Activated CD8-positive, alpha-beta memory T cell treated with anti-CD3 and anti-CD28 coated beads, Interleukin-2, amount 50 U/mL, for 24 hours (primary cell): ENCODE results near the gene LIMS3.
"Not testable (repeated sequence)": the region's sequence is repeated elsewhere in the genome, so short reads cannot be mapped to it uniquely, and the experiment has no call there.

Experiments used
- DNase-seq: peaks from one replicate; pipeline ENCODE4 v3.0.0-alpha.2; 2020; ENCODE audit errors: extremely low read depth

Gene LIMS3

DNA sequence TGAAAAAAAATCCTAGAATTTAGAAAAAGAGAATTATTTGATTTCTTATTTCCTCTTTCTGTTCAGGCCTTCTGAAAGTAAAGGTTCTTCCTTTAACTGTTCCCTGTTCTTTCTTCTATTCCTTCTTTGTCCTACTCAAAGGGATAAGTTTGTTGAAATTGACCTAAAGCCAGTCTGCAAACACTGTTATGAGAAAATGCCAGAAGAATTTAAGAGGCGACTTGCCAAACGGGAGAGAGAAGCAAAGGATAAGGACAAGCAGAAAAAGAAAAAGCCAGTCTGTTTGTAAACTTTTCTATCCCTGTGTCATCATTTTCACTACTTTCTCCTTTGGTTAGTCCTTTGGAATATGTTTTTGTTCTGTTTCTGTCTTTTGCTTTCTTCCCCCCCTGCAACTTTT is 26.0 kb downstream of the LIMS3 start:
- DNase-seq = not testable (repeated sequence)

DNA sequence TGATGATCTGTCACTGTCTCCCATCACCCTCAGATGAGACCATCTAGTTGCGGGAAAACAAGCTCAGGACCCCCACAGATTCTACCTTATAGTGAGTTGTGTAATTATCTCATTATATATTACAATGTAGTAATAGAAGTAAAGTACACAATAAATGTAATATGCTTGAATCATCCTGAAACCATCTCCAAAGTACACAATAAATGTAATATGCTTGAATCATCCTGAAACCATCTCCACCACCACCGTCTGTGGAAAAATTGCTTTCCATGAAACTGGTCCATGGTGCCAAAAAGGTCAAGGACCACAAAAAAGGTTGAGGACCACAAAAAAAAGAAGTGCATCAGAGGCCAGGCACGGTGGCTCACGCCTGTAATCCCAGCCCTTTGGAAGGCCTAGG is 29.3 kb downstream of the LIMS3 start:
- DNase-seq = not testable (repeated sequence)

DNA sequence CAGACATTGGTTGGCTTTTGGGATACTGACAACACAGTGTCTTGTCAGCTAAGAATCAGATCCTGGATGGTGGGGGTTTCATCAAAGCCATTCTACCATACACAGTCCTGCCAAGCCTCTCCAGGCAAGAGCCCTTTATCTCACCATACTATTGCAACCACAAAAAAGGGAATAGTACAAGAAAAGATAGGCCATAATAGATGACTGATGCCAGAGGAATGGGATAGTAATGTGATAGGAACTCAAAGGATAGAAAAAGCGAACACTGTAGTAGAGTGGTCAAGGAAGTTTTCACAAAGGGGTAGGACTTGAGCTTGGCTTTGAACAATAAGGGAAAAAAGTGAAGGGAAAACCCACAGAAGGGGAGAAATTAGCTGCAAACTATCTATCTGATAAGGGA is 30.7 kb downstream of the LIMS3 start:
- DNase-seq = not testable (repeated sequence)

DNA sequence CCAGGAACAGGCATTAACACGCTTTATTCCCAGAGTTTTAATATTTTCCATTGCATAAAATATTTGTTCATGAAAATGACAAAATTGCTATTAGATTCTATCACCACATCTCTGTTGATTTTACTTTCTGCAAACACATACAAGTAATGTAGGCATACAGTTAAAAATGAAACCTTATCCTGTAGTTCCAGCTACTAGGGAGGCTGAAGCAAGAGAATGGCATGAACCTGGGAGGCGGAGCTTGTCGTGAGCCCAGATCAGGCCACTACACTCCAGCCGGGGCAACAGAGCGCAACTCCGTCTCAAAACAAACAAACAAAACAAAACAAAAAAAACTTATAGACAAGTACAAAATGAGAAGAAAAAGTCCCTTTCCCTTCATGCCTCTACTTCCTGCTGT is 38.0 kb downstream of the LIMS3 start:
- not testable (repeated sequence) for DNase-seq

DNA sequence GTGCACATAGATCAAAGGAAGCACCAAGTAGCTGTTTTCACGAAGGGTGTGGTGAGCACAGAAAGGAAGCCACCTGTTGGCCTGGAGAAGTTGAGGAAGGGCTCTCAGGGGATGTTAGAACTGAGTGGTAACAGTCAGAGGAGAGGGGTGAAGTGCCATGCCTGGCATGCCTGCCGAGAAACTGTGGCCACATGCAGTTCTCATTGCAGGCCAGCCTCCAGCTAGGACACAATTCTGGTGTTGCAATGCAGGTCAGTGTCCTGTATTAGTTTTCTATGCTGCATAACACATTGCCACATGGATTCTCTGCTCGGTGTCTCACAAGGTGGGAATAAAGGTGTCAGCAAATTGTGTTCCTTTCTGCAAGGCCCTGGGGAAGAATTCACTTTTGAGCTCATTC is 46.9 kb downstream of the LIMS3 start:
- DNase-seq = not testable (repeated sequence)

DNA sequence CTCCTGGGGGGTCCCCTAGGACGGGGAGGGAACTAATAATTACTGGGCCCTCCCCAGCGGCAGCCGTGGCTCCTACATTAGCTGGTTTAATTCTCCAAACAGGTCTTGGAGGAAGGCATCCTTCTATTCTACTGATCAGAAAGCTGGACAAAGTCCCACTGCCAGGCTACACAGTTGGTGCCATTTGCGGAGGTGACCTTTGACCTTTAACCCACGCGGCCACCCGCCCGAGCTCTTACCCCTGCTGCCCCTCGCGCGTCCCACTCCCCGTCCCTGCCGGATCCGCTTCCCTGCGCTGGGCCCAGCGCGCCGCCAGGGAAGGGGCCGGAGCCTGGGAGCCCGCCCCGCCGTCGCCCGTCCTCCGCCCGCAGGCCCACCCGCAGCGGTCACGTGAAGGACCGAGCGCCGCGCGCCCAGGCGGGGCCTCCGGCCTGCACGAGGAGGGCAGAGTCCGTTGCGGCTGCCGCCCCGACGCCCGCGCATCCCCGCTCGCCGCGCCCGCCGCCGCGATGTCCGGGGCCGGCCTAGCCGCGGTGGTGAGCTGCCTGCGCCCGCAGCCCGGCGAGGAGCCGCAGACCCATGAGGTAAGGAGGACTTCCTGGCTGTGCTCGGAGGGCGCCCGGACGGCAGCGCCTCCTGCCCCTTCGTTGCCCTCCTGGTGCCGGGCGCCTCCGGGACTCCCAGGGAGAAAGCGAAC is 48.9 kb downstream of the LIMS3 start:
- not testable (repeated sequence) for DNase-seq

DNA sequence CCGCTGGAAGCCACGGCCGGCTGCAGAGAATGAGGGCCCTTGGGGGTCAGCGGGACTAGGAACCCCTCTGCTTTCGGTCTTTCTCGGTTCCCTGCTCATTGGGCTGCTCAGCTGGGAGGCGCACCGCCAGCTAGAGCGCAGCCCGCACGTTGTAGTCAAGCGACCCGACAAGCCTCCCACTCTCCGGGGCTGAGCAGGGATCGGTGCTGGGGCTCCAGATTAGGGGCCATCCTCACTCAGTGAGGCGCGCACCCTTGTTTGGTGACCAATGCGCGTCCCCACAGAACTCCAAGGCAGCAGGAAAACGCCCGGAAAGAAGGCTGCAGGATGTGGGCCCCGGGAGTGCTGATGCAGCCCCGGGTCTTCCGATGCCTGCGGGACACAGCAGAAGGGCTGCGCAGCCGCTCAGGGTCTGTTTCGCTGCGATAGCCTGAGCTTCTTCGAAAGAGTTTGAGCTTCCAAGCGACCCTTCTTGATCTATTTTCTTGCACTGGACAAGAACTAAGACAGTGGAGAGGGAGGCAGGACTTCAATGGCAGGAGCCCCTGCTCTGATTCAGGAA is 49.6 kb downstream of the LIMS3 start:
- DNase-seq = not testable (repeated sequence)

DNA sequence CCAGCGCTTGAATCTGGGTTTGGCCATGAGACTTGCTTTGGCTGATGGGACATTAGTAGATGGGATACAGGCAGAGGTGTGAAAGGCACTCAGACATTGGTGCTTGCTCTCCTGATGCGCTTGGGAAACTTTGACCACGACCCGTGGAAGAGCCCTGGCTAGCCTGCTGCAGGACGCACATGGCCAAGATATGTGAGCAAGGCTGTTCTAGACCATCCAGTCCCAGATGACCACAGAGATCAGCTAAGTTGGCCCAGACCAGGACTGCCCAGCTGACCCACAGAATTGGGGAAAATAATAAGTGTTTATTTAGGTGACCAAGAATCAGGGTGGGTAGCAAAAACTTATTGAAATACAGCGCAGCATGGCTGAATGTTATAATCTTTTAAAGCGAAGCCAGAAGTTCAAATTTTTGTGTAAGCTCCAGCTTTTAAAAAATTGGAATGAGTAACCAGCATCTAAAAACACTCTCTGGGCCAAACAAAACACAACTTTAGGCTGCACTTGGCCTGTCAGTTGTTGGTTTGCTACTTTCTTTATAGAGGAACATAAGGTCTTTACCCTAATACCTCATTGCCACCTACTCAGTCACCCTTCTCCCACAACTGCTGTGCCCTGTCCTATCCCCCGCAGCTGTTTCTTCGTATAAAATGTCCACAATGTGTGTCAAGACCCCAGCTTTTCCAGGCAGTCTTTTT is 51.8 kb downstream of the LIMS3 start:
- DNase-seq = not testable (repeated sequence)

DNA sequence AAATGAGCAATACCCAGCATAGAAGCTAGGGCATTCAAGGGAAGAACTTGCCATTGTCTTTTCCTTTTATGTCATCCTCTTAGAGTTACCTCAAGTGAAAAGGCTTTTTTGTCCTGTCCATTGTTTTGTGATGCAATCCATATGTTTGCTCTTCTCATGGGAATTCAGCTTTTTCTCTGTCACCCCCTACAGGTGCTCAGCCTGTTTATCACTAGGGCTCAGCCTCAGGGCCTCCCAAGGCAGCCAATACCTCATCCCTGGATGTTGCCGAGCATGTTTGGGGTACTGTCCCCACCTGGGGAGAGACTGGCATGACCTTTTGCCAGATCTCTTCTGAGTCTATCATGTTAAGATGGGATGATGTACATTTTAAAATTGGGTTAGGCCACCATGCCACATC is 65.5 kb downstream of the LIMS3 start:
- not testable (repeated sequence) for DNase-seq

DNA sequence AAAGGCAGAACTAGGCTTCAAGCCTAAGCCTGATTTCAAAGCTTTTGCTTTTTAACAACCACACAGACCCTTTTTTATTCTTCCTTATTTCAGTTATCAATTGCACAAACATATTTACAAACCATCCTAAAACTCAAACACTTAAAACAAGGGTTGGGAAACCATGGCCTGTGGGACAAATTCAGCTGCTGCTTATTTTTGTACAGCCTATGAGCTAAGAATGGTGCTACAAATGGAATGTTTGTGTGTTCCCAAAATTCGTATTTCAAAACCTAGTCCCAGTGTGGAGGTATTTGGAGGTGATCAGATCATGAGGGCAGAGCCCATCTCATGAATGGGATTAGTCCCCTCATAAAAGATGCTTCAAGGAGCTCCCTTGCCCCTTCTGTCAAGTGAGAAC is 67.0 kb downstream of the LIMS3 start:
- not testable (repeated sequence) for DNase-seq

DNA sequence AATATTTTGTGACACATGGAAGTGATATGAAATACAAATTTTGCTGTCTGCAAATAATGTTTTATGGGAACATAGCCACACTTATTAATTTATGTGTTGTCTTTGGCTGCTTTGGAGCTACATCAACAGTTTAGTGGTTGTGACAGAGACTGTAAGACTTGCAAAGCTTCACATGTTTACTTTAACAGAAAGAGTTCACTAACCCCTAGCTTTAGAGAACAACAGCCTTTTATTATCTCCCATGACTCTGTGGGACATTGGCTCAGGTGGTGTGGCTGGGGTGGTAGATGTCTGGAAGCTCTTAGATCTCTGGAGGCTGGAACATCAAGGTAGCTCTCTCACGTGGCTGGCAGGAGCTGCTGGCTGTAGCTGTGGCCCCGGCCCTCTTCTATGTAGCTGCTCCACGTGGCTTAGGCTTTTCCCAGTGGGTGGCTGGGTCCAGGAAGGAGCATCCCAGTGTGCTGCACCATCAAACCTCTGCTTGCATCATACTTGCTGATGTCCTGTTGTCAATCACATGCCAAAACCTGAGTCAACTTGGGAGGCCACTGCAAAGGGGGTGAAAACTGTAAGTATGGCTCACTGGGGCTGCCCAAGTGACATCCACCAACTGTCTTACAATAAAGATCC is 67.7 kb downstream of the LIMS3 start:
- DNase-seq = not testable (repeated sequence)

DNA sequence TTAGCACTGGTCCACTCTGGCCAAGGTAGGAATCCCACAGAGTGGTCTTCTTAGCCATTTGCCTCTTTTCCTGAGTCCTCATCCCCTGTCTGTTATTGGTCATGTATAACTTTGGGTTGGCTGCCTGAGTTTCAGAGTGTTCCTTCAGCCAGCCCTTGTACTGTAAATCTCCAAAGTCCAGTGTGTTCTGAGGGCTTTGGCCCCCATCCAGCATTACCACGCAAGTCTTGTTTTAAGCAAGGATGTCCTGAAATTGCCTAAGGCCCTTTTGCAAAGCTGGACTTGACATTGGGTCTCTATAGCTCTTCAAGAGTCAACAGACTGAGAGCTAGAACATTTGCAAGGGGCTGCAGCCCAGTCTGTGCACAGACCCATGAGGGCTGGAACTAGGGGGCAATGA is 68.4 kb downstream of the LIMS3 start:
- not testable (repeated sequence) for DNase-seq

DNA sequence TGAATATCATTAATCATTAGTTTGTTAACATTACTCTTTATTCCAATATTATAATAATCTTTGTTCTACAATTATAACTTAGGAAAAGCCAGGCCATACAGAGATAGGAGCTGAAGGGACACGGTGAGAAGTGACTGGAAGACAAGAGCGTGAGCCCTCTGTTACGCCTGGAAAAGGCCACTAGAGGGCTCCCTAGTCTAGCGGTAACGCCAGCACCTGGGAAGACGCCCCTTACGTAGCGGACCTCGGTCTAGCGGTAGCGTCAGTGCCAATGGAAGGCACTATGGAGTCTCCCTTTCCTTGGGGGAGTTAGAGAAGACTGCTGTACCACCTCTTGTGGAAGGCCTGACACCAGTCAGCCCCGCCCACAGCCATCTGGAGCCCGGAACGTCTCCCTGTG is 71.4 kb downstream of the LIMS3 start:
- not testable (repeated sequence) for DNase-seq

DNA sequence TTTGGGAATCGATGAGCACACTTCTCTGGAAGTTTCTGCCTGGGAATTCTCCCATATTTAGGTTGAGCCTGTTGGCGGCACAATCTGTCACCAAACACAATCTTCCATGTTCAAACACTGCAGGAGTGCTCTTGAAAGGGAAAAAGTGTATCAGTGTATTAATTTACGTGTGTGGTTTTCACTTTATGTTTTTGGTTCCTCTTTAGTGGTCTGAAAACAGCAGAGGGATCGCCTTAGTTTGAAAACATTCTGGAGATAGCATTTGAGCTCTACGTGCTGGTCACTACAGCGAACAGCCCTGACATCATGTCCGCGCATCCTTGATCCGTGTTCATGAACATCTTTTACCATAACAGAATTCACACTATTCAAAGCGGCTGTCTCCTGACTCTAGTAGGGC is 73.2 kb downstream of the LIMS3 start:
- DNase-seq = not testable (repeated sequence)
